ENCODE results near the gene NRL.
"Not testable (repeated sequence)": the region's sequence is repeated elsewhere in the genome, so short reads cannot be mapped to it uniquely, and the experiment has no call there.

GRCh38 chr14:24105609-24106239 lies 9.0 kb downstream of the NRL start:
- TF ChIP-seq, protein P1, sequence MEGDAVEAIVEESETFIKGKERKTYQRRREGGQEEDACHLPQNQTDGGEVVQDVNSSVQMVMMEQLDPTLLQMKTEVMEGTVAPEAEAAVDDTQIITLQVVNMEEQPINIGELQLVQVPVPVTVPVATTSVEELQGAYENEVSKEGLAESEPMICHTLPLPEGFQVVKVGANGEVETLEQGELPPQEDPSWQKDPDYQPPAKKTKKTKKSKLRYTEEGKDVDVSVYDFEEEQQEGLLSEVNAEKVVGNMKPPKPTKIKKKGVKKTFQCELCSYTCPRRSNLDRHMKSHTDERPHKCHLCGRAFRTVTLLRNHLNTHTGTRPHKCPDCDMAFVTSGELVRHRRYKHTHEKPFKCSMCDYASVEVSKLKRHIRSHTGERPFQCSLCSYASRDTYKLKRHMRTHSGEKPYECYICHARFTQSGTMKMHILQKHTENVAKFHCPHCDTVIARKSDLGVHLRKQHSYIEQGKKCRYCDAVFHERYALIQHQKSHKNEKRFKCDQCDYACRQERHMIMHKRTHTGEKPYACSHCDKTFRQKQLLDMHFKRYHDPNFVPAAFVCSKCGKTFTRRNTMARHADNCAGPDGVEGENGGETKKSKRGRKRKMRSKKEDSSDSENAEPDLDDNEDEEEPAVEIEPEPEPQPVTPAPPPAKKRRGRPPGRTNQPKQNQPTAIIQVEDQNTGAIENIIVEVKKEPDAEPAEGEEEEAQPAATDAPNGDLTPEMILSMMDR (IDR thresholded peaks at IDR 0.05), result not testable (repeated sequence)
- not testable (repeated sequence) for TF ChIP-seq RORB, TP53 (CRISPR knock-in tag; IDR thresholded peaks at IDR 0.05)
- TF ChIP-seq, protein P2, sequence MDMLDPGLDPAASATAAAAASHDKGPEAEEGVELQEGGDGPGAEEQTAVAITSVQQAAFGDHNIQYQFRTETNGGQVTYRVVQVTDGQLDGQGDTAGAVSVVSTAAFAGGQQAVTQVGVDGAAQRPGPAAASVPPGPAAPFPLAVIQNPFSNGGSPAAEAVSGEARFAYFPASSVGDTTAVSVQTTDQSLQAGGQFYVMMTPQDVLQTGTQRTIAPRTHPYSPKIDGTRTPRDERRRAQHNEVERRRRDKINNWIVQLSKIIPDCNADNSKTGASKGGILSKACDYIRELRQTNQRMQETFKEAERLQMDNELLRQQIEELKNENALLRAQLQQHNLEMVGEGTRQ (CRISPR knock-in tag; IDR thresholded peaks at IDR 0.05), result not testable (repeated sequence)
